Activated T-helper 2 cell treated with anti-CD3 and anti-CD28 coated beads, Interferon-gamma antibody, Interleukin-2, Interleukin-4, amounts not matched to agents 10 μg/mL and 5 μg/mL and 100 μg/mL, durations not matched to agents 14 hours and 24 hours and 36 hours (primary cell): Measurements from ENCODE around the gene BHMT2. TPM values are rescaled to one million over a fixed set of nuclear protein-coding genes. Genes with fewer than 3 reads are reported as not detected.

ENCODE experiments used
- DNase-seq: peaks from one replicate; pipeline ENCODE4 v3.0.0; 2021; ENCODE audit warnings: low spot score
- H3K27ac Mint-ChIP-seq: one replicate; pipeline ENCODE4 v1.8.0; 2021; ENCODE audit warnings: mixed read lengths
- H3K27me3 Mint-ChIP-seq: one replicate; pipeline ENCODE4 v1.8.0; 2021; ENCODE audit warnings: low read depth, mixed read lengths
- H3K36me3 Mint-ChIP-seq: one replicate; pipeline ENCODE4 v1.8.0; 2021; ENCODE audit warnings: low read depth, mixed read lengths
- H3K4me1 Mint-ChIP-seq: one replicate; pipeline ENCODE4 v1.8.0; 2021; ENCODE audit warnings: low read depth, mixed read lengths
- H3K4me3 Mint-ChIP-seq: one replicate; pipeline ENCODE4 v1.8.0; 2021; ENCODE audit warnings: low read depth, mild to moderate bottlenecking, moderate library complexity, mixed read lengths
- H3K9me3 Mint-ChIP-seq: one replicate; pipeline ENCODE4 v1.8.0; 2021; ENCODE audit warnings: mixed read lengths
- intact Hi-C: fragments of 100-400 bp; cut with micrococcal nuclease; formaldehyde crosslinking; loops from one replicate; pipeline ENCODE4 v1.15.1; 2023
- total RNA-seq: library from RNA; stranded (reverse); gene quantifications from 2 replicates; pipeline ENCODE4 v1.2.3, GENCODE V29; 2022

Gene BHMT2
- total RNA-seq, 1 donor from 2014 or later = not detected

DNA sequence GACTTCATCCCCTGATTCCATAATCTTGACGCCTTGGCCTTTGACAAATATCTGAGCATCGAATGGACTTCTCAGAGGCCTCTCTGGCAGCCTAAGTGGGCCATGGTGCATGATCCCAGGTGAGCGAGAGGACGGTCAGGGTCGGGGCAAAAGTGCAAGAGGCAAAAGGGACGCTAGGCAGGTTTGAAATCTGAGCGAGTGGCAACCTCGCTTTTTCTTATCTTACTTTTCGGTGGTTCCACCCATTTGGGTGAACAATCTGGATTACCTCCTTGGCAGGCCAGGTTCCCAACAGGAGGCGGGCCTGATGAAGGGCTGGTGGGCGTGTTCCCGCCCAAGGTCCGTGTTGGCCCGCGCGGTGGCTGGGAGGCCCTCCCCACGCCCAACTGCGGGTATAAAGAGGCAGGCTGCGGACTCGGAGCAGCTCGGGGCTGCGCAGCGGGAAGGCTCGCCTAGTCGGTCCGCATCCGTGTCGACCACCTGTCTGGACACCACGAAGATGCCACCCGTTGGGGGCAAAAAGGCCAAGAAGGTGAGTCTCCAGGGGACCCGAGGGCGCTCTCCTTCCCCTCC is 41.9 kb downstream of the BHMT2 start, which contains the start of gene BHMT:
Gene BHMT, plus strand, starts transcription at position 423 of the 573 bp plus-strand sequence. Its CDS starts 77 bp downstream, at position 500.
- intact Hi-C loops = no loop called here
- peaks cover 72% of the 10 kb centered on the region for H3K27me3 Mint-ChIP-seq
- no peaks in the 10 kb centered on the region for H3K36me3 Mint-ChIP-seq
- no peak within 1 kb of the TSS for H3K27ac Mint-ChIP-seq
- DNase-seq = no peak
- H3K4me3 Mint-ChIP-seq = no peak within 1 kb of the TSS
- H3K4me1 Mint-ChIP-seq = peaks cover 3% of the 10 kb centered on the region
- H3K9me3 Mint-ChIP-seq = no peaks in the 10 kb centered on the region

- no peak for DNase-seq
- Mint-ChIP-seq H3K27ac (no peak overlapping the region), H3K4me1 (peaks cover 3% of the 10 kb centered on the region), H3K36me3 (no peaks in the 10 kb centered on the region), H3K4me3 (no peak overlapping the region), H3K9me3 (no peaks in the 10 kb centered on the region), H3K27me3 (peaks cover 65% of the 10 kb centered on the region)
- intact Hi-C loops = no loop called here
Measured at GRCh38 chr5:79111960-79112702, 42.6 kb downstream of the BHMT2 start.

DNA sequence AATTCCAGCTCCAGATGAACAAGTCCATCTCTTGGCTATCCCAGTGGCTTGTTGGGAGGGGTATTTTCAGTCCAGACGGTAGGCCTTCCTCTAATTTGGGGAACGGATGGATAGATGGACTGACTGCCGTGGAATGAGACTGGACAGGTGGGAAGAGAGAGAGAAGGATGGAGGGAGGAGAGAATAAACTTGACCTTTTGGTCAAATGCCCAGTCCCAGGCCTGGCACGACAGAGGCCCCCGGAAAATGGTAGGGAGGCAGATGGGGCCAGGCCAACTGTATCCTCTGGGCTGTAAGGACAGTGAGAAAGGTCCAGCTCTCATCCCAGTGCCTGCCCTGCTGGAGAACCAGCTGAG is 43.1 kb downstream of the BHMT2 start:
- peaks cover 3% of the 10 kb centered on the region for H3K4me1 Mint-ChIP-seq
- H3K27ac Mint-ChIP-seq = no peak overlapping the region
- H3K27me3 Mint-ChIP-seq = peaks cover 64% of the 10 kb centered on the region
- no peaks in the 10 kb centered on the region for H3K9me3 Mint-ChIP-seq
- no peak for DNase-seq
- no peaks in the 10 kb centered on the region for H3K36me3 Mint-ChIP-seq
- H3K4me3 Mint-ChIP-seq = no peak overlapping the region
- intact Hi-C loops = no loop called here

DNA sequence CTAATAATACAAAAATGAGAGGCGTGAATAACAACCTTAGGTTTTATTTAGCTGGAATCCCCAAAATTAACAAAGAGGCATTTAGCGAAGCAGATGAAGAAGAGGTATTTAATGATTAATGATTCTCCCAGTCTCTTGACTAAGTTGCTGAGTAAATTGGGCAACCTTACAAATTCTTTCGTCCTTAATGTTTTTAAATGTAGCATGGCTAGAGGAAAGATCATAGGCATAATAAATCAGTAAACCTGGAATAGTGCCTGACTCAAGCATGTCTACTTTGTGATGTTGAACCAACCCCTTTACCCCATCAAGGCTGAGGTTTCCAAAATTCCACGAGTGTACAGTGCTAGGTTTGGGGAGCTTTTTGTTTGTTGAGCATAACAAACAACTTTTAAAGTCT is 49.9 kb downstream of the BHMT2 start:
- Mint-ChIP-seq H3K9me3 (no peaks in the 10 kb centered on the region), H3K27me3 (peaks cover 10% of the 10 kb centered on the region), H3K36me3 (no peaks in the 10 kb centered on the region), H3K4me3 (no peak overlapping the region), H3K4me1 (peaks cover 3% of the 10 kb centered on the region), H3K27ac (no peak overlapping the region)
- intact Hi-C loops = no loop called here
- DNase-seq = no peak

- peaks cover 3% of the 10 kb centered on the region for H3K4me1 Mint-ChIP-seq
- H3K36me3 Mint-ChIP-seq = no peaks in the 10 kb centered on the region
- no peak overlapping the region for H3K4me3 Mint-ChIP-seq
- peaks cover 6% of the 10 kb centered on the region for H3K27me3 Mint-ChIP-seq
- DNase-seq = no peak
- H3K27ac Mint-ChIP-seq = no peak overlapping the region
- H3K9me3 Mint-ChIP-seq = no peaks in the 10 kb centered on the region
- intact Hi-C loops = no loop called here
Measured at GRCh38 chr5:79120221-79120620, 50.7 kb downstream of the BHMT2 start.

DNA sequence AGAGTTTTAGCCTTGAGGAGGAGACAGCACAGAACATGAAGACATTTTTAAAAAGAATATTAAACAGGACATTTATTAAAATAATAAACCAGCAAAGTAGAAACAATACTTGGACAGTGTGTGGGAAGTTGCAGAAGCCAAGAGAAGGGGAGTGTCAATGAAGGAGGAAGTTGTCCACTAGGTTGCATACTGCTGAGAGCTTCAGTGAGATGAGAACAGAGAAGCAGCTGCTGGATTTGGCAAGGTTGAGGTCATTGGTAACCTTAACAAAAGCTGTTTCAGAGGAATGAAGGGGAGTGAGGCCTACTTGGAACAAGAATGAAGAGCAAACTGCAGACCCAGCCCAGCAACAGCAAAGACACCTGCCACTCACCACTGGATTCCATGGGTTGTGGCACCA is 53.4 kb downstream of the BHMT2 start:
- no peak overlapping the region for H3K27ac Mint-ChIP-seq
- intact Hi-C loops = no loop called here
- no peaks in the 10 kb centered on the region for H3K36me3 Mint-ChIP-seq
- no peaks in the 10 kb centered on the region for H3K9me3 Mint-ChIP-seq
- peaks cover 3% of the 10 kb centered on the region for H3K4me1 Mint-ChIP-seq
- H3K27me3 Mint-ChIP-seq = peaks cover 2% of the 10 kb centered on the region
- DNase-seq = no peak
- H3K4me3 Mint-ChIP-seq = no peak overlapping the region

GRCh38 chr5:79124607-79125006 is 55.0 kb downstream of the BHMT2 start:
- H3K27me3 Mint-ChIP-seq = peaks cover 2% of the 10 kb centered on the region
- no peak overlapping the region for H3K27ac Mint-ChIP-seq
- DNase-seq = no peak
- no peaks in the 10 kb centered on the region for H3K36me3 Mint-ChIP-seq
- H3K9me3 Mint-ChIP-seq = no peaks in the 10 kb centered on the region
- intact Hi-C loops = no loop called here
- H3K4me3 Mint-ChIP-seq = no peak overlapping the region
- H3K4me1 Mint-ChIP-seq = peaks cover 3% of the 10 kb centered on the region

GRCh38 chr5:79130781-79131180 is 61.2 kb downstream of the BHMT2 start:
- no peak for DNase-seq
- Mint-ChIP-seq H3K4me3 (no peak overlapping the region), H3K4me1 (peaks cover 8% of the 10 kb centered on the region), H3K9me3 (no peaks in the 10 kb centered on the region), H3K36me3 (no peaks in the 10 kb centered on the region), H3K27me3 (peaks cover 5% of the 10 kb centered on the region), H3K27ac (no peak overlapping the region)
- intact Hi-C loops = loop anchor here (10.0 kb wide), 1 partner anchor 724 kb away; no protein-coding TSS in a partner anchor

- H3K4me3 Mint-ChIP-seq = peak overlapping the region; percentile 28
- no peak overlapping the region for H3K27ac Mint-ChIP-seq
- peaks cover 3% of the 10 kb centered on the region for H3K27me3 Mint-ChIP-seq
- DNase-seq = no peak
- peaks cover 8% of the 10 kb centered on the region for H3K4me1 Mint-ChIP-seq
- H3K9me3 Mint-ChIP-seq = no peaks in the 10 kb centered on the region
- intact Hi-C loops = loop anchor here (1.0 to 10.0 kb wide), 5 partner anchors 108 to 722 kb away; no protein-coding TSS in a partner anchor
- no peaks in the 10 kb centered on the region for H3K36me3 Mint-ChIP-seq
Measured at GRCh38 chr5:79133121-79133656, 63.6 kb downstream of the BHMT2 start.

GRCh38 chr5:79133657-79134451 is 64.3 kb downstream of the BHMT2 start:
- peak; percentile 45 for DNase-seq
- peak overlapping the region; percentile 72 for H3K4me3 Mint-ChIP-seq
- no peaks in the 10 kb centered on the region for H3K36me3 Mint-ChIP-seq
- intact Hi-C loops = loop anchor here (1.0 to 10.0 kb wide), 5 partner anchors 109 to 721 kb away; no protein-coding TSS in a partner anchor
- peak overlapping the region; percentile 80 for H3K27ac Mint-ChIP-seq
- peaks cover 3% of the 10 kb centered on the region for H3K27me3 Mint-ChIP-seq
- peaks cover 8% of the 10 kb centered on the region for H3K4me1 Mint-ChIP-seq
- H3K9me3 Mint-ChIP-seq = no peaks in the 10 kb centered on the region

DNA sequence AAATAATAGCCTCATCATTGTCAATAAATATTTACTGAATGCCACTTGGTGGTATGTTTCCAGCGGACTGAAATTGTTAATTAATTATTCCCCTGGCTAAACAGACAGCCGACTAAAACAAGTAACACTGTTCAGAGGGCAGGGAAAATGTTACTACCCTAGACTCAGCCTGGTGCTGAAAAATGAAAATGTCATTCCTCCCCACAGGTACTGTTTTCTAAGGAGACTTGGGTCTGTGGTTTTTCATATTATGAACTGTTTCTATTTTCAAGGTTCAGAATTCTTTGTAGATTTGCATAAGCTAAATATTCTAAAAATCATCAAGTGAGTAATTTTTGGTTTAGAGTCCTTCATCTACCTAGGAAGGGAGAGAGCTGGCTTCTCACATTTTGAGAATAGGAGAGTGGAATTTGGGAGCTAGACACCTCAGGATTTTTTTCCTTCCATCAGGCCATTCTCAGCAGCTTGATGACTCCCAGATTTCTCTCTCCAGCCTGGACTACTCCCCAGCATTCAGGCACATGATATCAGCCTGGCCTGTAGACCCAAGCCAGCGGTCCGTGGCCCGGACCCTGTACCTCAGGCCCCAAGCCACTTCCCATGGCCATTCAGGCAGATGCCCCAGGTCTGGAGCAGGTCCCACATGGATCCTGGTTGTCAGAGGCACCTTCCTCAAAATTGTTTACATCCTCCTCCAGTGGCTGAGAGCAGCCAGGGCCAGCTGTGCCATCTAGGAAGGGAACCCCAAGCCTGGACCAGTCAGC is 66.4 kb downstream of the BHMT2 start:
- Mint-ChIP-seq H3K4me3 (no peak overlapping the region), H3K36me3 (no peaks in the 10 kb centered on the region), H3K27ac (no peak overlapping the region), H3K27me3 (peaks cover 6% of the 10 kb centered on the region), H3K9me3 (peaks cover 3% of the 10 kb centered on the region), H3K4me1 (peaks cover 8% of the 10 kb centered on the region)
- DNase-seq = no peak
- intact Hi-C loops = loop anchor here (10.0 kb wide), 1 partner anchor 719 kb away; no protein-coding TSS in a partner anchor

- Mint-ChIP-seq H3K4me3 (no peak overlapping the region), H3K4me1 (peaks cover 8% of the 10 kb centered on the region), H3K36me3 (no peaks in the 10 kb centered on the region), H3K27ac (no peak overlapping the region), H3K27me3 (peaks cover 6% of the 10 kb centered on the region), H3K9me3 (peaks cover 3% of the 10 kb centered on the region)
- DNase-seq = no peak
- intact Hi-C loops = loop anchor here (10.0 kb wide), 1 partner anchor 718 kb away; no protein-coding TSS in a partner anchor
Measured at GRCh38 chr5:79136618-79137017, 67.1 kb downstream of the BHMT2 start.
